HepG2 (cell line): ENCODE results near the gene COL9A3. TPM values are rescaled to one million over a fixed set of nuclear protein-coding genes. Genes with fewer than 3 reads are reported as not detected.
A peak's percentile ranks its signal among the peaks of the same experiment; 100 is the strongest.

Experiments used
- CREM ChIP-seq, 2 experiments: sonication (generic) in 1 of 2; formaldehyde crosslinking in 1 of 2; IDR thresholded peaks; 2 replicates each; pipeline versions ENCODE4 v1.4.0 to v1.6.1; 2016 to 2020; ENCODE audit warnings: antibody characterized with exemption in 1 of 2, mild to moderate bottlenecking in 1 of 2, missing genetic modification reagents in 1 of 2
- CSRNP1 ChIP-seq: sonication (generic); formaldehyde crosslinking; IDR thresholded peaks from 2 replicates; pipeline ENCODE4 v1.8.1; 2023; ENCODE audit warnings: mild to moderate bottlenecking, missing genetic modification reagents
- DBP ChIP-seq: sonication (generic); formaldehyde crosslinking; IDR thresholded peaks from 2 replicates; pipeline ENCODE4 v1.4.0; 2020; ENCODE audit warnings: missing genetic modification reagents; ENCODE audit errors: not compliant biosample characterization
- FUBP1 ChIP-seq: sonication (generic); formaldehyde crosslinking; IDR thresholded peaks from 2 replicates; pipeline ENCODE4 v1.5.1; 2020; ENCODE audit warnings: missing genetic modification reagents, mild to moderate bottlenecking, borderline replicate concordance
- KLF12 ChIP-seq: sonication (generic); formaldehyde crosslinking; IDR thresholded peaks from 2 replicates; pipeline ENCODE4 v1.4.0; 2020; ENCODE audit warnings: missing genetic modification reagents, borderline replicate concordance
- NRL ChIP-seq: sonication (generic); formaldehyde crosslinking; IDR thresholded peaks from 2 replicates; pipeline ENCODE4 v1.5.0; 2020; ENCODE audit warnings: missing genetic modification reagents, mild to moderate bottlenecking, moderate library complexity, borderline replicate concordance
- PRPF4 ChIP-seq: fragments of 200-400 bp; formaldehyde crosslinking; IDR thresholded peaks from 2 replicates; pipeline ENCODE4 v1.6.1; 2016; ENCODE audit warnings: low read length, low read depth; ENCODE audit not compliant: poor library complexity, severe bottlenecking
- SALL2 ChIP-seq: sonication (generic); formaldehyde crosslinking; IDR thresholded peaks from 2 replicates; pipeline ENCODE4 v1.8.1; 2023; ENCODE audit warnings: mild to moderate bottlenecking, missing genetic modification reagents, inconsistent platforms
- TFAP4 ChIP-seq: sonication (generic); IDR thresholded peaks from 2 replicates; pipeline ENCODE4 v1.6.1; 2016; ENCODE audit warnings: low read depth, borderline replicate concordance
- TP53 ChIP-seq: sonication (generic); formaldehyde crosslinking; conservative IDR thresholded peaks from 2 replicates; pipeline ENCODE4 v1.4.0; 2020; ENCODE audit warnings: missing genetic modification reagents
- ZNF34 ChIP-seq: sonication (generic); formaldehyde crosslinking; IDR thresholded peaks from 2 replicates; pipeline ENCODE4 v1.4.0; 2020; ENCODE audit warnings: mild to moderate bottlenecking, missing genetic modification reagents, borderline replicate concordance
- ZNF414 ChIP-seq: sonication (generic); formaldehyde crosslinking; IDR thresholded peaks from 2 replicates; pipeline ENCODE4 v1.5.0; 2020; ENCODE audit warnings: missing genetic modification reagents
- ZNF503 ChIP-seq: sonication (generic); formaldehyde crosslinking; IDR thresholded peaks from 2 replicates; pipeline ENCODE4 v1.4.0; 2020; ENCODE audit warnings: missing genetic modification reagents
- ZNF512 ChIP-seq: sonication (generic); formaldehyde crosslinking; IDR thresholded peaks from 2 replicates; pipeline ENCODE4 v1.4.0; 2020; ENCODE audit warnings: mild to moderate bottlenecking, missing genetic modification reagents
- ZNF572 ChIP-seq: sonication (generic); formaldehyde crosslinking; IDR thresholded peaks from 2 replicates; pipeline ENCODE4 v1.5.1; 2020; ENCODE audit warnings: mild to moderate bottlenecking, missing genetic modification reagents
- ZNF589 ChIP-seq: sonication (generic); formaldehyde crosslinking; conservative IDR thresholded peaks from 2 replicates; pipeline ENCODE4 v1.8.0; 2022; ENCODE audit warnings: mild to moderate bottlenecking, moderate library complexity, missing genetic modification reagents
- ZNF639 ChIP-seq: conservative IDR thresholded peaks from 2 replicates; pipeline ENCODE4 v1.6.1; 2018; ENCODE audit warnings: missing genetic modification reagents
- ZNF790 ChIP-seq: sonication (generic); formaldehyde crosslinking; IDR thresholded peaks from 2 replicates; pipeline ENCODE4 v1.8.0; 2022; ENCODE audit warnings: missing genetic modification reagents, mild to moderate bottlenecking, borderline replicate concordance
- polyA plus RNA-seq, 8 experiments: library from polyadenylated mRNA; depleted of rRNA in 3 of 8; stranded (reverse) in 7 of 8; unstranded in 1 of 8; fragments of >200 nt; fragmentation: Illumina TruSeq in 4 of 8; extraction: Trizol in 4 of 8; gene quantifications; 2 replicates each; pipeline versions ENCODE4 v1.2.1 to v1.2.3, GENCODE V29; 2011 to 2016; ENCODE audit warnings: low read depth in 4 of 8, missing spikeins in 1 of 8, mixed read lengths in 1 of 8; ENCODE audit not compliant: insufficient read depth in 1 of 8
- total RNA-seq, 5 experiments: library from RNA; depleted of rRNA; stranded (reverse); fragments of >200 nt; fragmentation: Illumina TruSeq; extraction: Trizol; gene quantifications; 2 replicates each; pipeline ENCODE4 v1.2.3, GENCODE V29; 2016; ENCODE audit warnings: low read depth in 1 of 5

COL9A3 gene
- total and polyA plus RNA-seq, 2 of the 13 experiments (the other 11 are each of a cell fraction or from before 2014, with no cell fraction given): 155 to 204 TPM

GRCh38 chr20:62793757-62794006, 23.2 kb upstream of the COL9A3 start (continued):
- no peak for TF ChIP-seq ZNF503 (CRISPR knock-in tag)
- 0 out of 2 replicates have a peak, but pooled peaks have one; percentile 67 for TF ChIP-seq FUBP1
- no peak for TF ChIP-seq CREM (IDR thresholded peaks at IDR 0.05)
- TF ChIP-seq CREM (CRISPR knock-in tag; IDR thresholded peaks at IDR 0.05): no peak
- TF ChIP-seq ZNF572 (CRISPR knock-in tag): no peak
- TF ChIP-seq TP53 (CRISPR knock-in tag): no peak
- TF ChIP-seq DBP (CRISPR knock-in tag): no peak
- TF ChIP-seq CSRNP1 (CRISPR knock-in tag): peak; percentile 19; the same call in 1 of the 2 replicates
- TF ChIP-seq ZNF790 (CRISPR knock-in tag): no peak
- no peak for TF ChIP-seq ZNF414 (CRISPR knock-in tag)
- 0 out of 2 replicates have a peak, but pooled peaks have one; percentile 61 for TF ChIP-seq ZNF589 (CRISPR knock-in tag)
- no peak for TF ChIP-seq ZNF512
- TF ChIP-seq ZNF34 (CRISPR knock-in tag): no peak
- peak; percentile 19; the same call in 1 of the 2 replicates for TF ChIP-seq NRL (CRISPR knock-in tag)
- no peak for TF ChIP-seq TFAP4
- no peak for TF ChIP-seq PRPF4
- no peak for TF ChIP-seq SALL2 (CRISPR knock-in tag)
- TF ChIP-seq KLF12: 0 out of 2 replicates have a peak, but pooled peaks have one; percentile 16
- TF ChIP-seq ZNF639 (CRISPR knock-in tag): no peak
